Erythroblast (primary cell): Measurements from ENCODE around the gene KCNE5.

Experiments used
- GATA1 ChIP-seq: IDR thresholded peaks from 2 replicates; pipeline ENCODE4 v1.6.1; 2011; ENCODE audit warnings: low read depth, mild to moderate bottlenecking, control low read depth, low read length, moderate library complexity
- POLR2A ChIP-seq: IDR thresholded peaks from 2 replicates; pipeline ENCODE4 v1.6.1; 2011; ENCODE audit warnings: mild to moderate bottlenecking, low read length

DNA sequence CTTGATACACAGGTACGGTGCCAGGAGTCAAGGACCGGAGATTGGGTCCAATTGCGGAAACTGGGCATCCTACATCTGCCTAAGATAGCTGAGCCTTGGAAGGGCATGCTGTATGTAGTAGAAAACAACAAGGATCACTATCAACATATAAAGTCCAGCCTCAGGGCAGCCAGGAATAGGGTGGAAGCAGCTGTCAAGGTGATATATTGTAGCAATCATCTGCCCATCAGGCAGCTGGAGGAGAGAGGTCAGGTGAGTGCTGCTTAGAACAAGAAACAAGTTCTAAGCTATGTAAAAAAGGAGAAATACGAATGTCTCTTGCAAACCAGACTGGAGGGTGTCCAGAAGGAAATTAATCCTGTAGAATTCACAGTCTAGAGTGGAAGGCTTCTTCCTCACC lies 34.8 kb downstream of the KCNE5 start:
- no peak for TF ChIP-seq POLR2A
- no peak for TF ChIP-seq GATA1
